ENCODE measurements around the gene ZNF598.

Gene ZNF598

GRCh38 chr16:1950559-1950958 is 59.1 kb downstream of the ZNF598 start:
- H3K4me3 ChIP-seq (ENCODE audit: control insufficient read depth, low read depth, low read length), result no peak overlapping the region
- no peak for TF ChIP-seq CTCF (IDR thresholded peaks at IDR 0.05; ENCODE audit: control insufficient read depth, insufficient read depth, low read depth, low read length, missing control alignments)
- DNase-seq (ENCODE audit: low read depth), result no peak

- TF ChIP-seq CTCF (IDR thresholded peaks at IDR 0.05; ENCODE audit: control insufficient read depth, insufficient read depth, low read depth, low read length, missing control alignments), result no peak
- DNase-seq (ENCODE audit: low read depth), result no peak
These were observed 59.6 kb downstream of the ZNF598 start for GRCh38 chr16:1950047-1950446.

GRCh38 chr16:1949507-1949906 is 60.1 kb downstream of the ZNF598 start:
- no peak for DNase-seq (ENCODE audit: low read depth)
- no peak for TF ChIP-seq CTCF (IDR thresholded peaks at IDR 0.05; ENCODE audit: control insufficient read depth, insufficient read depth, low read depth, low read length, missing control alignments)

More at GRCh38 chr16:1950047-1950446, 59.6 kb downstream of the ZNF598 start:
- no peak overlapping the region for H3K4me3 ChIP-seq (ENCODE audit: control insufficient read depth, low read depth, low read length)

More at GRCh38 chr16:1949507-1949906, 60.1 kb downstream of the ZNF598 start:
- no peak overlapping the region for H3K4me3 ChIP-seq (ENCODE audit: control insufficient read depth, low read depth, low read length)
